ENCODE data around the gene CDRT15. TPM values are rescaled to one million over a fixed set of nuclear protein-coding genes. Genes with fewer than 3 reads are reported as not detected.
"Not testable (repeated sequence)": the region's sequence is repeated elsewhere in the genome, so short reads cannot be mapped to it uniquely, and the experiment has no call there.

CDRT15 gene
- total RNA-seq, 3 donors from 2014 or later: not detected

DNA sequence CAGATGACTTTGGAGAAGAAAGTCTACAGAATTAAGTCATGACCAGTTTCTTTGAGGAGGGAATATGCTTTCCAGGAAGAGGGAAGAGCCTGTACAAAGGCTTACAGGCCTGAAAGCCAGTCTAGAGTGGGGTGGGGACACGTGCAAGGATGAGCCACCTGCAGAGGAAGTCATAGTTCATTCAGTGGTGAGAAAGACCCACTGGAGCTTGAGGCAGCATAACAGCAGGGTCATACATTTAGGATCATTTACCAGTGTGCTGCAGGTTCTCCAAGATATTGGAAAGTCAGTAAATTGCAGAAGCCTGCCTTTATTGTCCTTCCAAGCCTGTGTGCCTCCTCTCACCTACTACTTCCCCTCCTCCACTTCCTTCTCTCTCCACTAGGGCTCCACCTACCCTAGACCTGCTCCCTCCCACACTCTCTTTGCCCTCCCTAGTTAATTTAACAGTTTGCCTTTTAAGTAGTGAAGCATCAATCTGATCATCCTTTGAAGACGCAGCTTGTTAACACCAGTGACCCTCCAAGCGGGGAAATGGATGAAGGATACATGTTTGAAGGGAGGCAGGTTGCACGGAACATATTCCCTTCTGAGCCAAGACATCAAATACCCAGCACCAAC lies 40.2 kb downstream of the CDRT15 start:
- H3K27ac ChIP-seq: no peak overlapping the region
- H3K9me3 ChIP-seq: no peaks in the 10 kb centered on the region
- H3K4me1 ChIP-seq: no peaks in the 10 kb centered on the region
- intact Hi-C loops (cut with DNase I; ENCODE audit: low total_unique reads): no loop called here
- DNase-seq (ENCODE audit: low spot score in 2 of 2): no peak
- TF ChIP-seq, protein P1, sequence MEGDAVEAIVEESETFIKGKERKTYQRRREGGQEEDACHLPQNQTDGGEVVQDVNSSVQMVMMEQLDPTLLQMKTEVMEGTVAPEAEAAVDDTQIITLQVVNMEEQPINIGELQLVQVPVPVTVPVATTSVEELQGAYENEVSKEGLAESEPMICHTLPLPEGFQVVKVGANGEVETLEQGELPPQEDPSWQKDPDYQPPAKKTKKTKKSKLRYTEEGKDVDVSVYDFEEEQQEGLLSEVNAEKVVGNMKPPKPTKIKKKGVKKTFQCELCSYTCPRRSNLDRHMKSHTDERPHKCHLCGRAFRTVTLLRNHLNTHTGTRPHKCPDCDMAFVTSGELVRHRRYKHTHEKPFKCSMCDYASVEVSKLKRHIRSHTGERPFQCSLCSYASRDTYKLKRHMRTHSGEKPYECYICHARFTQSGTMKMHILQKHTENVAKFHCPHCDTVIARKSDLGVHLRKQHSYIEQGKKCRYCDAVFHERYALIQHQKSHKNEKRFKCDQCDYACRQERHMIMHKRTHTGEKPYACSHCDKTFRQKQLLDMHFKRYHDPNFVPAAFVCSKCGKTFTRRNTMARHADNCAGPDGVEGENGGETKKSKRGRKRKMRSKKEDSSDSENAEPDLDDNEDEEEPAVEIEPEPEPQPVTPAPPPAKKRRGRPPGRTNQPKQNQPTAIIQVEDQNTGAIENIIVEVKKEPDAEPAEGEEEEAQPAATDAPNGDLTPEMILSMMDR (IDR thresholded peaks at IDR 0.05): no peak
- TF ChIP-seq POLR2A (IDR thresholded peaks at IDR 0.05) (no peak), POLR2AphosphoS5 (IDR thresholded peaks at IDR 0.05) (no peak)
- no peaks in the 10 kb centered on the region for H3K27me3 ChIP-seq
- H3K4me3 ChIP-seq: no peak overlapping the region
- H3K36me3 ChIP-seq: no peaks in the 10 kb centered on the region

DNA sequence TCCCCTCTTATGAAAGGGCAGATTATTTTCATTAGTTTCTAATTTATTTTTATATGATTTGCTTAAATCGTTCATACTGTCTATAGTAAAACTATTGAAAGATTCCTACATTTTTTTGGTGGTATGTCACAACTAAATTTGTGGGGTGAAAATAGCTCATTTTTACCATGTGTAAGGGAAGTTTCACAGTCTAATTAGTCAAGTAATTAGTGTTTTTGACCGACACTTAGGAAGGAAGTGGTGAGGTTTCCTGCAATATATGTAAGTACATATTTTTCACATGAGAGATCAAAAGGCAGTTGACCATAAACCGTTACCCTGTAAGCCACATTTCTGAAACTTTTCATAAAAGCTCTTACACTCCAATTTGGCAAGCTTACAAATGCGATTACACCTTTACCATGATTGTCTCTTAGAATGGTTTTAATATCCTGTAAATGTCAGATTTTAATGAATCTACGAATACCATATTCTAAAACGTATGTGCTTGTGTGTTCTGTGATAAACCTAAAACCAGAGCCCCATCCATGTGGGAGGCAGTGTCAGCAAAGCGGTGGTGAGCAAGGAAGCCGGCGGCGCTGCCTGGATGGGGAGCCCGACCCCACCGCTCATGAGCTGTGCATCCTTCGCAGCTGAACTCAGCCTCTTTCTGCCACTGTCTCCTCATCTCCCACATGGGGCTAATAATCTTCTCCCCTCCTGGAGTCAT lies 43.9 kb downstream of the CDRT15 start:
- H3K9me3 ChIP-seq; H3K4me3 ChIP-seq; DNase-seq (ENCODE audit: low spot score in 2 of 2); H3K27me3 ChIP-seq; H3K27ac ChIP-seq; intact Hi-C loops (cut with DNase I; ENCODE audit: low total_unique reads); H3K4me1 ChIP-seq; H3K36me3 ChIP-seq: not testable (repeated sequence)

DNA sequence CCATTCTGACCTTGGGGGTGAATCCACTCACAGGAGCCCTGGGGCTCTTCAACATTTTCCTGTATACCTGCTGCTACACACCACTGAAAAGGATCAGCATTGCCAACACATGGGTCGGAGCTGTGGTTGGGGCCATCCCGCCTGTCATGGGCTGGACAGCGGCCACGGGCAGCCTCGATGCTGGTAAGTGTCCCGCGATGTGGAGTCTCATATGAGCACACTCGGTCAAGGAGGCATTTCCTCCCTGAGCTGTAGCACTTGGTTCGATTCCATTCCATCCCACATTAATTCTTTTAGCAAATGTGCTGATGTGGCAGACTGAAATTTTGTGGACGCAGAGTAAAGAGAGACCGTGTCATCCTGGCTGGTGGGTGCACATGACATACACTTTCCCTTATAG lies 44.6 kb downstream of the CDRT15 start:
- H3K9me3 ChIP-seq; H3K27me3 ChIP-seq; DNase-seq (ENCODE audit: low spot score in 2 of 2); H3K4me1 ChIP-seq; H3K36me3 ChIP-seq; intact Hi-C loops (cut with DNase I; ENCODE audit: low total_unique reads); H3K4me3 ChIP-seq; H3K27ac ChIP-seq: not testable (repeated sequence)

DNA sequence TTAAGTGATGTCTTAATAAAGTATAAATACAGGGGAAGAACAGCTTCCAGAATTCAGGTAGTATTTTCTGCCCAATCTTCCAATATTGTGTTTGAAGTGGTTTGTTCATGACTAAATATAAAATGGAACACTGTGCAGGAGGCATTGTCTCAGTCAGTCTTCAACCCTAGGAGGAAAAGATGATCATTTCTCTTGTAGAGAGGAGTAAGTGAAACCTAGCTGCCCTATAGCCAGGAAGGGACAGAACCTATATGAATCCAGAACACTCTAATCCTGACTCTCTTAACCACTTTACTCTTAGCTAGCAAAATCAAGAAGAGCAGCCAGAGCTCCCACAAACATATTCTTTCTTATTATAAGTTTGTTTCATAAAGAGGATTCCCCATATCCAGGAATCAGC lies 45.2 kb downstream of the CDRT15 start:
- H3K27me3 ChIP-seq; H3K4me1 ChIP-seq; H3K36me3 ChIP-seq; intact Hi-C loops (cut with DNase I; ENCODE audit: low total_unique reads); H3K9me3 ChIP-seq; H3K27ac ChIP-seq; H3K4me3 ChIP-seq; DNase-seq (ENCODE audit: low spot score in 2 of 2): not testable (repeated sequence)

DNA sequence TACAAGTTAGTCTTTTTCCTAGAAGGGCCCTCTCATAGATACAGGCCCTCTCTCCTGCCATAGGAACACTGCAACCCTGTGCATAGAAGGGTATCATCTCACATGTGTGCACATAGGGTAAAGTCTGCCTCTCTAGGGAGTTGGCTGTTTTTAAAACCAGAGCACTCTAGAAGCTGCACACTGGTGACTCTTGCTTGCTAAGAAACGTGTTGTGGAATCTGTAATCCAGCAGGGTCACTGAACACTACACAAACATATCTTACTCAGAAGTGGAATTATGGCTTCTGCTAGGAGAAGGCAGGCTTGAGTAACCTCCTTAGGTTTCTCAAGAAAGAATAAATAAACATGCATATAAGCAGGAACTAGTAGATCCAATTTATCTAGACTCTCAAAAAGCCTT lies 45.9 kb downstream of the CDRT15 start:
- intact Hi-C loops (cut with DNase I; ENCODE audit: low total_unique reads); DNase-seq (ENCODE audit: low spot score in 2 of 2); H3K4me3 ChIP-seq; H3K27me3 ChIP-seq; H3K36me3 ChIP-seq; H3K9me3 ChIP-seq; H3K27ac ChIP-seq; H3K4me1 ChIP-seq: not testable (repeated sequence)

DNA sequence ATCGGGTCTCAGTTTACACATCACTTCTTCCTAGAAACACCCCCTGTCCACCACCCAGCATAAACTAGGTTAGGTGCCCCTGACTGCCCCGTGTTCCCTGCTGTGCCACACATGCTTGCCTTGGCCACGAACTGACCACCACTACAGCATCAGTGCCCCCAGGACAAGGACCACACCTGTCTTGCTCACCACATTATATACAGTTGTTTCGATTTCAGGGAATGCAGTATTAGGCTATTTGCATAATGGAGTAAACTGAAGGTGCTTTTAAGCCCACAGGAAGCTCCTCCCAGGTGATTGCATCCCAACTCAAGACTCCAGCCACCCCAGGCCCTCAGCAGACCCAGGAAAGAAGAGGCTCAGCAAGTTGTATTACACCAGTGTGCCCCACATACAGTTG lies 50.2 kb downstream of the CDRT15 start:
- H3K4me3 ChIP-seq; intact Hi-C loops (cut with DNase I; ENCODE audit: low total_unique reads): not testable (repeated sequence)

More for the DNA sequence above, 50.2 kb downstream of the CDRT15 start:
- not testable (repeated sequence) for H3K27me3 ChIP-seq; H3K27ac ChIP-seq; H3K9me3 ChIP-seq; DNase-seq (ENCODE audit: low spot score in 2 of 2); H3K4me1 ChIP-seq; H3K36me3 ChIP-seq

Other genes with a start within 250 kb of the CDRT15 start
- 10 to 100 TPM; 18.0 to 30.6 (median 18.2) TPM for gene COX10, start 167.4 kb downstream of the CDRT15 start, total RNA-seq
- gene HS3ST3B1, start 64.2 kb upstream of the CDRT15 start, total RNA-seq: 1 to 10 TPM in 2 of 3 donors, under 1 TPM in 1; 0.96 to 3.6 (median 2.8) TPM

Measured in breast epithelium (tissue), 4 donors.